ENCODE data around the gene PTH1R. TPM values are rescaled to one million over a fixed set of nuclear protein-coding genes. Genes with fewer than 3 reads are reported as not detected.

Gene PTH1R
- polyA plus RNA-seq, 3 donors from 2014 or later = not detected

DNA sequence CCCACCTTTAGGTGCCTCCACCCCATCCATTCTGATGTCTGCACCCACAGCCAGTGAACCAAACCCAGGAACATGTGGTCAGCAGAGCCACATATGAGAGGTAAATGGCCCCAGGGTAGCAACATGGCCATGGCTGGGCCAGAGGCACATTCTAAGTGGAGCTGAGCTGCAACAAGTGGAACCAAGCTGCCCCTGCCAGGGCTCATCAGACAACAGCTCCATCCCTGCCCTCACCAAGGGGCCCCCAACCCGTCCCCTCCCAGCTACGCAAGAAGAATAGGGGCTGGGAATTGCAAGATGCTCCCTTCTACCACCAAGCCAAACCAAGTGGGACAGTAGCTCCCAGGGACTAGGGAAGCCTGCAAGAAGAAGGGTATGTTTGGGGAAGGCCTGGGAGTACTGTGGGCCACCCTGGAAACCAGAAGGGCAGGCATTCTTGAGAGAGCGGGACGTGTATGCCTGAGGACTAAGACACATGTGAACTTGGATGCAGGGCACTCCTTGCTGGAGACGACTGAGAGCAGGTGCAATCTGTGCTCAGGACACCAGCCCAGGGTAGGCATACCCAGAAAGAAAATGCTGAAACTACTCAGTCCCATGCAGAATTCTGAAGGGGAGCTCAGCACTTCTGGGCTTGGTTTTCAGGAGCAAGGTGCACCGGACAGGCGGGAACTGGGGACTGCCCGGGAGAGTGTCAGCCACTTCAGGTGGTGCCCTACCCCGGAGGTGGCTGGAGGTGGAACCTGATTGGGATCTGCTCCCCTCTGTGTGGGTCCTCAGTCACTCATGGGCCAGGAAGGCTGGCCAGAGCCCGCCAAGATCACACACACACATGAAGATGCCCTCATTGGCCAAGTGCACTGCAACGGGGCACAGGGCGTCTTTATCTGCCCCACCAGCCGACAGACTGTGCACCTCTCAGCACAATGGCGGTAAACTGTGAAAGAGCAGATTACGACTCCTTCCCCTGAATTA lies 23.8 kb upstream of the PTH1R start:
- DNase-seq = no peak

GRCh38 chr3:46854555-46854991 lies 22.9 kb upstream of the PTH1R start:
- H3K4me1 Mint-ChIP-seq = no peaks in the 10 kb centered on the region
- peaks cover 0 to 2% (median 0%) of the 10 kb centered on the region in 6 donors for H3K9me3 Mint-ChIP-seq
- DNase-seq = no peak
- no peak overlapping the region for H3K4me3 Mint-ChIP-seq
- no peak overlapping the region for H3K27ac Mint-ChIP-seq
- no peaks in the 10 kb centered on the region for H3K36me3 Mint-ChIP-seq
- H3K27me3 Mint-ChIP-seq (ENCODE audit: low read depth in 3 of 3) = peaks cover 0 to 4% (median 3%) of the 10 kb centered on the region in 3 donors

More for the DNA sequence above, 23.8 kb upstream of the PTH1R start:
- H3K27me3 Mint-ChIP-seq (ENCODE audit: low read depth in 3 of 3) = peaks cover 2 to 5% (median 4%) of the 10 kb centered on the region in 3 donors
- no peak overlapping the region for H3K4me3 Mint-ChIP-seq
- H3K4me1 Mint-ChIP-seq = no peaks in the 10 kb centered on the region
- no peaks in the 10 kb centered on the region for H3K36me3 Mint-ChIP-seq
- H3K9me3 Mint-ChIP-seq = peaks cover 0 to 2% (median 0%) of the 10 kb centered on the region in 6 donors
- H3K27ac Mint-ChIP-seq = no peak overlapping the region

GRCh38 chr3:46856576-46857471 lies 20.7 kb upstream of the PTH1R start:
- no peak overlapping the region for H3K27ac Mint-ChIP-seq
- no peak for DNase-seq
- H3K27me3 Mint-ChIP-seq (ENCODE audit: low read depth in 3 of 3) = peaks cover 0 to 4% (median 3%) of the 10 kb centered on the region in 3 donors
- no peaks in the 10 kb centered on the region for H3K4me1 Mint-ChIP-seq
- peaks cover 0 to 2% (median 0%) of the 10 kb centered on the region in 6 donors for H3K9me3 Mint-ChIP-seq
- no peaks in the 10 kb centered on the region for H3K36me3 Mint-ChIP-seq
- H3K4me3 Mint-ChIP-seq = no peak overlapping the region

- Mint-ChIP-seq H3K27me3 (ENCODE audit: low read depth in 3 of 3) (peaks cover 0 to 4% (median 3%) of the 10 kb centered on the region in 3 donors), H3K9me3 (peaks cover 0 to 2% (median 0%) of the 10 kb centered on the region in 6 donors), H3K36me3 (no peaks in the 10 kb centered on the region), H3K4me1 (no peaks in the 10 kb centered on the region), H3K4me3 (no peak overlapping the region), H3K27ac (no peak overlapping the region)
- no peak for DNase-seq
Measured at GRCh38 chr3:46857485-46858341, 19.8 kb upstream of the PTH1R start.

- no peak for DNase-seq
- Mint-ChIP-seq H3K27me3 (ENCODE audit: low read depth in 3 of 3) (peaks cover 2 to 4% (median 3%) of the 10 kb centered on the region in 3 donors), H3K27ac (no peak overlapping the region), H3K4me1 (no peaks in the 10 kb centered on the region), H3K9me3 (peaks cover 0 to 2% (median 0%) of the 10 kb centered on the region in 6 donors), H3K4me3 (no peak overlapping the region), H3K36me3 (no peaks in the 10 kb centered on the region)
Measured at GRCh38 chr3:46858456-46858855, 19.1 kb upstream of the PTH1R start.

DNA sequence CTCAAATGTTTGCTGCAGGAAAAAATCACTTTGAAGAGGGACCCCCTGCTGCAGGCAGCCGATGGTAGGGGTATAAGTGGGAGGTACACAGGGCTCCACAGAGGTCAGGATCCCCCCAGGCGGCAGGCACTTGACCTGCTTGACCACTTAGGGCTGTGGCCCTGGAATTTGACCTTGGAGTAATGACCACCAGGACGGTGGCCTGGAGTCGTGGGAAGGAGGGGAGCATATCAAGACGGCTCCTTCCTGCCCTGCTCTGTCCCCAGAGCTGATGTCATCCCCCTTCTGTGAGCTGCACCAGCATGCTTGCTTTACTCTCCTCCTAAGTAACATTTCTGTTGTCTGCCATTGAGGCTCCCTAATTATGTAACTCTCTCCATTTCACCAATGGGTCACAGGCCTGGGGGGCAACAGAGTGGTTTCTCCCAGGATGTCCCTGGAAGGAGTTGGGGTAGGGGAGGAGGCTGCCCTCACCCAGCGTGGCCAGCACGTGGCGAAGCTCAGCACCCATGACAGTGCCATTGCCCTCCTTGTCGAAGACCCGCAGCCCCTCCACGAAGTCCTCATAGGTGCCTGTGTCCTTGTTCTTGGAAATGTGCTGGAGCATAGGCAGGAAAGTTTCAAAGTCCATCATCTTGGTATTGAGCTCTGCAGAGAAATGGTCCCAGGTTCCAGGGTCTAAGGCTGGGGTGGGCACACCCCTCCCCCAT lies 18.4 kb upstream of the PTH1R start:
- Mint-ChIP-seq H3K27ac (no peak overlapping the region), H3K9me3 (peaks cover 0 to 2% (median 0%) of the 10 kb centered on the region in 6 donors), H3K4me1 (no peaks in the 10 kb centered on the region), H3K27me3 (ENCODE audit: low read depth in 3 of 3) (peaks cover 2 to 4% (median 3%) of the 10 kb centered on the region in 3 donors), H3K4me3 (no peak overlapping the region), H3K36me3 (no peaks in the 10 kb centered on the region)
- DNase-seq = no peak

- DNase-seq = no peak
Measured at GRCh38 chr3:46860017-46860809, 17.3 kb upstream of the PTH1R start.

GRCh38 chr3:46860810-46861604 lies 16.5 kb upstream of the PTH1R start:
- Mint-ChIP-seq H3K4me1 (no peaks in the 10 kb centered on the region), H3K4me3 (no peak overlapping the region), H3K36me3 (no peaks in the 10 kb centered on the region), H3K27me3 (ENCODE audit: low read depth in 3 of 3) (peaks cover 2 to 3% (median 2%) of the 10 kb centered on the region in 3 donors), H3K27ac (no peak overlapping the region), H3K9me3 (no peaks in the 10 kb centered on the region)
- DNase-seq = no peak

More at GRCh38 chr3:46860017-46860809, 17.3 kb upstream of the PTH1R start:
- Mint-ChIP-seq H3K27ac (no peak overlapping the region), H3K4me1 (no peaks in the 10 kb centered on the region), H3K27me3 (ENCODE audit: low read depth in 3 of 3) (peaks cover 2 to 3% (median 2%) of the 10 kb centered on the region in 3 donors), H3K4me3 (no peak overlapping the region), H3K9me3 (no peaks in the 10 kb centered on the region), H3K36me3 (no peaks in the 10 kb centered on the region)

DNA sequence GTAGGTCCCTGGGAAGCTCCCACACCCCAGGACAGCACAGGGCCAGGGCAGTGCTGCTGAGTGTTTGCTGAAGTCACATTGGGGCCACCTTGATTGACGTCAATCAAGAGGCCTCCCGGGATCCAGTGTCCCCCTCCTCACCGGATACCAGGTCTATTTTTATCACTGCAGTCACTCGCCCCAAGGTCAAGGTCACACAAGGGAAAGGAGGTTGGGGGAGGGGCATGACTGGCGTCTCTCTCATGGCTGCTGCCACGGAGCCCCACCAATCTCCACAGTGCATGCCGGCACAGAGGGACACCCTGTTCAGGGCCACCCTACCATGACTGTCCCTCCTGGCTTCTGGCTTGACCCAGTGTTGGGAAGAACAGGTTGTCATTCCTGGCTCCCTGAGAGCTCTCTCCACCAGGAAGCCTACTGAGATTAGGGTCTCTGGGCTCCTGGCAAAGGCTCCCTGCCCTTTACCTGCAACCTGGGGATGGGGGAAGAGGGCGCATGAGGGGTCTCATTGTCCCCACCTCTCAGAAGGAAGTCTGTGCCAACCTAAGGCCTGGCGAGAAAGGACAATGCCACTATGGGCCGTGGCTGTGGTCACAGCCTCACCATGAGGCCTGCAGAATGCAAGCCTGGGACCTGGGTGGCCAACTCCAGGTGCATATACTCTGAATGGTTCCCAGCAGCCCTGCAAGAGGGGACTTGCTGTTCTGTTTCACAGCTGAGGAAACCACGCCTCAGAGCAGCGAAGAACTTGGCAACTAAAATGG lies 15.7 kb upstream of the PTH1R start:
- peaks cover 0 to 3% (median 2%) of the 10 kb centered on the region in 3 donors for H3K27me3 Mint-ChIP-seq (ENCODE audit: low read depth in 3 of 3)
- H3K36me3 Mint-ChIP-seq = no peaks in the 10 kb centered on the region
- no peak overlapping the region for H3K27ac Mint-ChIP-seq
- H3K4me1 Mint-ChIP-seq = no peaks in the 10 kb centered on the region
- H3K4me3 Mint-ChIP-seq = no peak overlapping the region
- no peak for DNase-seq
- H3K9me3 Mint-ChIP-seq = no peaks in the 10 kb centered on the region

- no peaks in the 10 kb centered on the region for H3K36me3 Mint-ChIP-seq
- H3K27me3 Mint-ChIP-seq (ENCODE audit: low read depth in 3 of 3) = peaks cover 0 to 4% (median 2%) of the 10 kb centered on the region in 3 donors
- no peak for DNase-seq
- no peaks in the 10 kb centered on the region for H3K9me3 Mint-ChIP-seq
- no peaks in the 10 kb centered on the region for H3K4me1 Mint-ChIP-seq
- H3K27ac Mint-ChIP-seq = no peak overlapping the region
- H3K4me3 Mint-ChIP-seq = no peak overlapping the region
Measured at GRCh38 chr3:46862369-46863025, 15.0 kb upstream of the PTH1R start.
